Measurements from ENCODE around the gene KCNH1.

GRCh38 chr1:210848474-210848873 is 285.5 kb downstream of the KCNH1 start:
- TF ChIP-seq CTCF (IDR thresholded peaks at IDR 0.05; ENCODE audit: poor library complexity) (no peak), EZH2 (IDR thresholded peaks at IDR 0.05; ENCODE audit: borderline replicate concordance) (no peak), EZH2phosphoT487 (IDR thresholded peaks at IDR 0.05; ENCODE audit: low read depth, severe bottlenecking, unreplicated experiment) (no peak)
